RWPE1 (cell line): Measurements from ENCODE around the gene CDC14A.
A peak's percentile ranks its signal among the peaks of the same experiment; 100 is the strongest.

Source experiments
- CTCF ChIA-PET: fragments of 350-600 bp; sonication (Branson Sonifier 250); formaldehyde crosslinking; extraction: SDS; loops from one replicate; lab custom pipeline; 2021; lab: Yijun Ruan, JAX
- POLR2A ChIA-PET: fragments of 400-600 bp; formaldehyde crosslinking; extraction: SDS; loops from one replicate; lab custom pipeline; 2020; ENCODE audit warnings: antibody characterized with exemption; ENCODE audit not compliant: low non-redundant PET; lab: Yijun Ruan, JAX
- DNase-seq: peaks from one replicate; pipeline ENCODE4 v3.0.0; 2012; ENCODE audit warnings: low spot score
- H3K27ac ChIP-seq: fragments of 450-650 bp; 2 replicates; pipeline ENCODE4 v1.5.1; 2017
- CTCF ChIP-seq: fragments of 450-650 bp; conservative IDR thresholded peaks from 2 replicates; pipeline ENCODE4 v1.5.1; 2017; ENCODE audit warnings: low read depth, mild to moderate bottlenecking

CDC14A gene

GRCh38 chr1:100411019-100411418, 58.7 kb downstream of the CDC14A start:
- DNase-seq = no peak
- ChIA-PET POLR2A (no interaction called here), CTCF (interaction anchor here (0.6 kb wide), 1 partner anchor 268 kb away, joined by 4 read pairs; no protein-coding TSS in a partner anchor)
- H3K27ac ChIP-seq = no peak overlapping the region
- TF ChIP-seq CTCF = no peak

- no peak overlapping the region for H3K27ac ChIP-seq
- ChIA-PET POLR2A (no interaction called here), CTCF (interaction anchor here (0.6 kb wide), 1 partner anchor 269 kb away, joined by 4 read pairs; no protein-coding TSS in a partner anchor)
- DNase-seq = no peak
- no peak for TF ChIP-seq CTCF
Measured at GRCh38 chr1:100411574-100411973, 59.3 kb downstream of the CDC14A start.

GRCh38 chr1:100413035-100413434, 60.7 kb downstream of the CDC14A start:
- CTCF ChIA-PET = no interaction called here
- TF ChIP-seq CTCF = no peak
- POLR2A ChIA-PET = no interaction called here
- DNase-seq = no peak
- H3K27ac ChIP-seq = no peak overlapping the region

GRCh38 chr1:100414693-100415497, 62.6 kb downstream of the CDC14A start:
- CTCF ChIA-PET = interaction anchor here (1.2 kb wide), 1 partner anchor 18 kb away, joined by 3 read pairs; no protein-coding TSS in a partner anchor
- no peak overlapping the region for H3K27ac ChIP-seq
- no peak for DNase-seq
- TF ChIP-seq CTCF = no peak
- POLR2A ChIA-PET = no interaction called here

- no peak overlapping the region for H3K27ac ChIP-seq
- no peak for TF ChIP-seq CTCF
- POLR2A ChIA-PET = no interaction called here
- DNase-seq = peak; percentile 8
- CTCF ChIA-PET = interaction anchor here (0.6 kb wide), 1 partner anchor 333 kb away, joined by 3 read pairs; no protein-coding TSS in a partner anchor
Measured at GRCh38 chr1:100415498-100415778, 63.1 kb downstream of the CDC14A start.

GRCh38 chr1:100419072-100419471, 66.8 kb downstream of the CDC14A start:
- no peak overlapping the region for H3K27ac ChIP-seq
- CTCF ChIA-PET = no interaction called here
- TF ChIP-seq CTCF = no peak
- DNase-seq = no peak
- POLR2A ChIA-PET = no interaction called here
